Neutrophil (primary cell): Measurements from ENCODE around the gene MAN1A2.
"Not testable (repeated sequence)": the region's sequence is repeated elsewhere in the genome, so short reads cannot be mapped to it uniquely, and the experiment has no call there.

Experiments
- H3K27ac ChIP-seq: fragments of 200-600 bp; sonication (generic); 2 replicates; pipeline ENCODE4 v1.5.1; 2016; ENCODE audit warnings: mild to moderate bottlenecking, moderate library complexity
- H3K27me3 ChIP-seq: fragments of 200-600 bp; sonication (generic); 2 replicates; pipeline ENCODE4 v1.6.0; 2016; ENCODE audit warnings: mild to moderate bottlenecking
- H3K36me3 ChIP-seq: fragments of 200-600 bp; sonication (generic); 2 replicates; pipeline ENCODE4 v1.5.1; 2017
- H3K4me1 ChIP-seq, 2 experiments: fragments of 200-600 bp in 1 of 2; sonication (generic) in 1 of 2; 1 replicate in 1 of 2; 2 replicates in 1 of 2; pipeline versions ENCODE4 v1.5.1 to v1.6.1; 2013 to 2016; ENCODE audit warnings: low read depth in 1 of 2, low read length in 1 of 2, mild to moderate bottlenecking in 1 of 2, moderate library complexity in 1 of 2; ENCODE audit not compliant: control insufficient read depth in 1 of 2, insufficient read depth in 1 of 2
- H3K4me3 ChIP-seq, 2 experiments: fragments of 200-600 bp in 1 of 2; sonication (generic) in 1 of 2; 1 replicate in 1 of 2; 2 replicates in 1 of 2; pipeline ENCODE4 v1.5.1; 2013 to 2016; ENCODE audit warnings: low read depth in 1 of 2, low read length in 1 of 2, mild to moderate bottlenecking in 1 of 2, moderate library complexity in 1 of 2
- H3K9me3 ChIP-seq: fragments of 200-600 bp; sonication (generic); 2 replicates; pipeline ENCODE4 v1.5.1; 2016
- TF ChIP-seq, protein P1 (sequence below): fragments of 200-600 bp; sonication (generic); IDR thresholded peaks from 2 replicates; pipeline ENCODE4 v1.5.1; 2016; ENCODE audit warnings: antibody characterized with exemption

Gene MAN1A2

DNA sequence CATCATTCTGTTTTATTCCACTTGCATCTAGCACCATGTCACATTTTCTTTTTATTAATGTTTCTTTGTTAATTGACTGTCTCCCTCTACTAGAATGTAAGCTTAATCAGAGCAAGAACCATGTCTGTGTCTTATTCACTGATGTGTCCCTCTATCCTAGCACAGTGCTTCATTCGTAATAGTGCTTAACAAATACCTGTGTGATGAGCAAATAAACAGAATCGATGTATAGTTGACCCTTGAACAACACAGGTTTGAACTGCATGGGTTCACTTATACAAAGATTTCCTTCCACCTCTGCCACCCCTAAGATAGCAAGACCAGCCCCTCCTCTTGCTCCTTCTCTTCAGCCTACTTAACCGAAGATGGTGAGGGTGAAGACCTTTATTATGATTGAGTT lies 42.9 kb upstream of the MAN1A2 start:
- H3K4me3 ChIP-seq: no peak overlapping the region
- no peaks in the 10 kb centered on the region for H3K4me1 ChIP-seq
- H3K27ac ChIP-seq: no peak overlapping the region
- peaks cover 37% of the 10 kb centered on the region for H3K27me3 ChIP-seq
- no peaks in the 10 kb centered on the region for H3K36me3 ChIP-seq
- TF ChIP-seq, protein P1, sequence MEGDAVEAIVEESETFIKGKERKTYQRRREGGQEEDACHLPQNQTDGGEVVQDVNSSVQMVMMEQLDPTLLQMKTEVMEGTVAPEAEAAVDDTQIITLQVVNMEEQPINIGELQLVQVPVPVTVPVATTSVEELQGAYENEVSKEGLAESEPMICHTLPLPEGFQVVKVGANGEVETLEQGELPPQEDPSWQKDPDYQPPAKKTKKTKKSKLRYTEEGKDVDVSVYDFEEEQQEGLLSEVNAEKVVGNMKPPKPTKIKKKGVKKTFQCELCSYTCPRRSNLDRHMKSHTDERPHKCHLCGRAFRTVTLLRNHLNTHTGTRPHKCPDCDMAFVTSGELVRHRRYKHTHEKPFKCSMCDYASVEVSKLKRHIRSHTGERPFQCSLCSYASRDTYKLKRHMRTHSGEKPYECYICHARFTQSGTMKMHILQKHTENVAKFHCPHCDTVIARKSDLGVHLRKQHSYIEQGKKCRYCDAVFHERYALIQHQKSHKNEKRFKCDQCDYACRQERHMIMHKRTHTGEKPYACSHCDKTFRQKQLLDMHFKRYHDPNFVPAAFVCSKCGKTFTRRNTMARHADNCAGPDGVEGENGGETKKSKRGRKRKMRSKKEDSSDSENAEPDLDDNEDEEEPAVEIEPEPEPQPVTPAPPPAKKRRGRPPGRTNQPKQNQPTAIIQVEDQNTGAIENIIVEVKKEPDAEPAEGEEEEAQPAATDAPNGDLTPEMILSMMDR: no peak
- H3K9me3 ChIP-seq: no peaks in the 10 kb centered on the region

DNA sequence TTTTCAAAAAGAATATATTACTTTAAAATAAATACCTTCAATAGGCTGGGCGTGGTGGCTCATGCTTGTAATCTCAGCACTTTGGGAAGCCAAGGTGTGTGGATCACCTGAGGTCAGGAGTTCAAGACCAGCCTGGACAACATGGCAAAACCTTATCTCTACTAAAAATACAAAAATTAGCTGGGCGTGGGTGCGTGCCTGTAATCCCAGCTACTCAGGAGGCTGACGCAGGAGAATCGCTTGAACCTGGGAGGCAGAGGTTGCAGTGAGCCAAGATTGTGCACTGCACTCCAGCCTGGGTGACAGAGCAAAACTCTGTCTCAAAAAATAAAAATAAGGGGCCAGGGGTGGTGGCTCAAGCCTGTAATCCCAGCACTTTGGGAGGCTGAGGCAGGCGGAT lies 41.2 kb upstream of the MAN1A2 start:
- H3K27me3 ChIP-seq: peaks cover 33% of the 10 kb centered on the region
- H3K4me3 ChIP-seq, H3K36me3 ChIP-seq, H3K9me3 ChIP-seq, H3K27ac ChIP-seq, H3K4me1 ChIP-seq: not testable (repeated sequence)

DNA sequence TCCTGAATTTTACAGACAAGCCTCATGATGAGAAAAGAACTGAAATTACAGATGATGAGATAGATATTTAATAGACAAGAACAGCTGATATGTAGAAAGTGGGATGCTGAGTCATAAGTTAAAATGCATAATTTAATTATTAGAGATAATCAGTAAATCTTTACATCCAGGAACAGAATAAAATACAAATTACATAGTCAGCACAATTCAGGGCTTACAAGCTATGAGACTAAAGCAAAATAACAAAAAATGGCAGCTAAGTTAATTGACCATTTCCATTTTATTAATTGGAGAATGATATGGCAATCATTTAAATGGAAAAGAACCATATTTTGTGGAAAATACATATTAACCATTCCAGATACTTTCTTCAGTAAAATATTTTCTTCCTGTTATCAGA lies 40.2 kb upstream of the MAN1A2 start:
- H3K27me3 ChIP-seq: peaks cover 26% of the 10 kb centered on the region
- H3K4me1 ChIP-seq: no peaks in the 10 kb centered on the region
- TF ChIP-seq, protein P1: no peak
- H3K27ac ChIP-seq: no peak overlapping the region
- H3K4me3 ChIP-seq: no peak overlapping the region
- no peaks in the 10 kb centered on the region for H3K36me3 ChIP-seq
- H3K9me3 ChIP-seq: no peaks in the 10 kb centered on the region

DNA sequence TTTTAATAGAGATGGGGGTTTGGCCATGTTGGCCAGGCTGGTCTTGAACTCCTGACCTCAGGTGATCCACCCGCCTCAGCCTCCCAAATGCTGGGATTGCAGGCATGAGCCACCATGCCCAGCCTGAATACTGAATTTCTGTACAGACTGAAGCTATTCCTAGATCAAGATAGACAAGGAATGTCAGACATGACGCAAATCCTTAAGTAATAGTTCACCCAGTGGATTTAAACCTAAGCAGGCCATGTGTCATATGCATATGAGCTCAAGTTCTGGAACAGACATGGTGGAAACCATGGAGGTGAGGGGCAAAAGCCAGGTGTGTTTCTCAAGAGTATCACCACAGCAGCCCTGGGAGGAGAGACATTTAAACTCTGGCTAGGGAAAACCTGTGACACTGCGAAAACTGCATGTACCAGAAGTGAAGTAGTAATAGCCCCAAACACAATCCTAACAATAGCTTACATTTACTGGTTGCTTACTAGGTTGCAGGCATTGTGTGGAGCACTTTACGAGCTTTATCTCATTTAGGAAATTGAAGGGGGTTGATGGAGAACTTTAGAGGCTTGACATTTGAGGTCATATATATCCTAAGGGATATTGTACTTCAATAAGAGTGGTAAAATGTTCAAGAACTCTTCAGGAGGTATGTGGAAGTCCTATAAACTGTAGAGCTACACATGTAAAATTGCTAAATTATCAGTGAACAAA lies 31.7 kb upstream of the MAN1A2 start:
- TF ChIP-seq, protein P1: no peak
- Histone ChIP-seq H3K9me3 (no peaks in the 10 kb centered on the region), H3K4me1 (no peaks in the 10 kb centered on the region)

DNA sequence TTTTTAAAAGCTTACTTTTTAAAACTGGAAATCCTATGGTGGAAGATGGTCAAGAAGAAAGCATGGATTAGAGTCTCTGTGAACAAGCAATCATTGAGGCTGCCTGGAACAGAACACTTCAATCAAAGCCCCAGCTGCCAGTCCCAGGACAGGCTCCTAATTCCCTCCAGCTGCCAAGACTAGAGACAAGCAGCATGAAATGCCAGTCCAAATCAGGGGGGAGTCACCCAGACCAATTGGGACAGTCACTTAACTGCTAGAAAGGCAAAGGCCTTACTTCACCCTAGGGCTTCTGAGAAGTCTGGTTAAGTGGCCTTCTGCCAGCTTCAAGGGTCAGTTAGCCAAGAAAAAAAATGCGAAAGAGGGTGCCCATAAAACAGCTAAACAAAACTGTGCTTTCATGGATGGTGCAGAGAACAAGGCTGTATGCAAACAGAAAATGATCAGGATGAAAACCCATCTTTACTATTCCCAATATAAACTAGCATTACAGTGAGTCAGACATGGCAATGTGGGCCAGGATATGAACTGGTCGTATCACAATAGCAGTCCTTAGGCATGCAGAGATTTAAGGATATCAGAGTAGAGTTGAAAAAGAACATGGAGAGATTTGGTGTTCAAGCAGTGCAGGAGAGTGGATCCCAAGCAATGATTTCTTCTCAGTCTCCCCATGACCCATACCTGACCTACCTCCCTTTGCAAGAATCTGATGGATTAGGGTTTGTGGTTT lies 31.0 kb upstream of the MAN1A2 start:
- no peak overlapping the region for H3K27ac ChIP-seq
- TF ChIP-seq, protein P1: no peak
- no peaks in the 10 kb centered on the region for H3K27me3 ChIP-seq
- H3K36me3 ChIP-seq: no peaks in the 10 kb centered on the region
- no peak overlapping the region for H3K4me3 ChIP-seq
- H3K9me3 ChIP-seq: no peaks in the 10 kb centered on the region
- H3K4me1 ChIP-seq: no peaks in the 10 kb centered on the region

More for the DNA sequence above, 31.7 kb upstream of the MAN1A2 start:
- Histone ChIP-seq H3K36me3 (no peaks in the 10 kb centered on the region), H3K4me3 (no peak overlapping the region), H3K27ac (no peak overlapping the region), H3K27me3 (no peaks in the 10 kb centered on the region)
